H1 (cell line): ENCODE measurements around the gene PATJ. TPM values are rescaled to one million over a fixed set of nuclear protein-coding genes. Genes with fewer than 3 reads are reported as not detected.

Experiments used
- CTCF ChIA-PET: fragments of 300-600 bp; sonication (Branson Sonifier 250); formaldehyde crosslinking; loops from one replicate; lab custom pipeline; 2021; ENCODE audit not compliant: partially characterized antibody; lab: Charles Lee
- POLR2A ChIA-PET: fragments of 300-600 bp; sonication (Branson Sonifier 250); formaldehyde crosslinking; loops from one replicate; lab custom pipeline; 2021; ENCODE audit warnings: inconsistent platforms; ENCODE audit not compliant: partially characterized antibody; lab: Charles Lee
- DNase-seq, 2 experiments: peaks; one replicate each; pipeline versions ENCODE4 v3.0.0 to v3.0.0-alpha.2; 2010 to 2022; ENCODE audit warnings: low spot score in 2 of 2, low read depth in 1 of 2, mixed read lengths in 1 of 2
- FAIRE-seq: peaks from 2 replicates; lab custom pipeline; 2011; peaks lifted over from hg19 to GRCh38; lab: Jason Lieb, UNC
- H2AFZ ChIP-seq: 2 replicates; pipeline ENCODE4 v1.8.1; 2012; ENCODE audit warnings: low read length, inconsistent platforms
- H2AK5ac ChIP-seq: 2 replicates; pipeline ENCODE4 v1.6.1; 2013; ENCODE audit warnings: low read depth, low read length
- H2BK120ac ChIP-seq: replicated peaks from 2 replicates; pipeline ENCODE3; 2013; ENCODE audit warnings: low read depth, low read length, inconsistent platforms
- H2BK12ac ChIP-seq: 2 replicates; pipeline ENCODE4 v1.6.1; 2013; ENCODE audit warnings: low read depth, low read length
- H2BK15ac ChIP-seq: 2 replicates; pipeline ENCODE4 v1.6.1; 2013; ENCODE audit warnings: low read length
- H2BK20ac ChIP-seq: 2 replicates; pipeline ENCODE4 v1.6.1; 2013; ENCODE audit warnings: low read length
- H2BK5ac ChIP-seq: 2 replicates; pipeline ENCODE4 v1.6.1; 2013; ENCODE audit warnings: low read depth, low read length
- H3K14ac ChIP-seq: 2 replicates; pipeline ENCODE4 v1.6.1; 2013; ENCODE audit warnings: inconsistent platforms; ENCODE audit not compliant: insufficient read length
- H3K18ac ChIP-seq: 2 replicates; pipeline ENCODE4 v1.6.1; 2013; ENCODE audit warnings: low read length; ENCODE audit errors: extremely low read depth
- H3K23ac ChIP-seq: 2 replicates; pipeline ENCODE4 v1.6.1; 2013; ENCODE audit warnings: inconsistent platforms; ENCODE audit not compliant: insufficient read length
- H3K23me2 ChIP-seq: 2 replicates; pipeline ENCODE4 v1.6.1; 2013; ENCODE audit warnings: low read depth, low read length
- H3K27ac ChIP-seq: 2 replicates; pipeline ENCODE4 v1.6.1; 2011; ENCODE audit warnings: low read depth, low read length, inconsistent platforms
- H3K27me3 ChIP-seq, 4 experiments: replicated peaks in 1 of 4; 1 replicate in 1 of 4; 2 replicates in 3 of 4; pipeline versions ENCODE4 v1.6.1 to v1.8.1; 2011 to 2013; ENCODE audit warnings: low read length in 3 of 4, mild to moderate bottlenecking in 3 of 4, inconsistent platforms in 2 of 4, mixed read lengths in 2 of 4, moderate library complexity in 1 of 4; ENCODE audit not compliant: control insufficient read depth in 3 of 4, insufficient read depth in 3 of 4; ENCODE audit errors: extremely low read depth in 1 of 4
- H3K36me3 ChIP-seq, 4 experiments: 2 replicates each; pipeline versions ENCODE4 v1.6.1 to v1.8.1; 2011 to 2013; ENCODE audit warnings: mild to moderate bottlenecking in 4 of 4, low read length in 3 of 4, moderate library complexity in 2 of 4, control low read depth in 1 of 4, inconsistent platforms in 1 of 4; ENCODE audit not compliant: insufficient read depth in 4 of 4, control insufficient read depth in 2 of 4
- H3K4ac ChIP-seq: replicated peaks from 2 replicates; pipeline ENCODE3; 2013; ENCODE audit warnings: low read length, low read depth, mixed read lengths, inconsistent platforms; ENCODE audit not compliant: insufficient read length
- H3K4me1 ChIP-seq, 4 experiments: replicated peaks in 1 of 4; 1 replicate in 1 of 4; 2 replicates in 3 of 4; pipeline versions ENCODE4 v1.6.1 to v1.8.1; 2011 to 2013; ENCODE audit warnings: low read length in 3 of 4, inconsistent platforms in 2 of 4, mixed read lengths in 1 of 4; ENCODE audit not compliant: insufficient read depth in 4 of 4, control insufficient read depth in 3 of 4
- H3K4me2 ChIP-seq, 2 experiments: 2 replicates each; pipeline versions ENCODE4 v1.6.1 to v1.8.1; 2011 to 2013; ENCODE audit warnings: low read depth in 2 of 2, low read length in 2 of 2, control low read depth in 1 of 2, inconsistent platforms in 1 of 2, mild to moderate bottlenecking in 1 of 2; ENCODE audit not compliant: insufficient read depth in 1 of 2
- H3K4me3 ChIP-seq, 4 experiments: fragments of 200-600, 300-600 bp in 1 of 4; sonication (generic), shearing (Covaris generic), sonication (Bioruptor Twin) in 1 of 4; 2 replicates each; pipeline versions ENCODE4 v1.5.1 to v1.8.1; 2011 to 2016; ENCODE audit warnings: low read length in 4 of 4, low read depth in 3 of 4, control low read depth in 2 of 4, inconsistent platforms in 2 of 4, mild to moderate bottlenecking in 2 of 4, mixed read lengths in 1 of 4, moderate library complexity in 1 of 4; ENCODE audit not compliant: insufficient read depth in 2 of 4; ENCODE audit errors: extremely low read depth in 1 of 4
- H3K56ac ChIP-seq: replicated peaks from 2 replicates; pipeline ENCODE3; 2013; ENCODE audit warnings: low read depth, mild to moderate bottlenecking, mixed read lengths, low read length, inconsistent platforms; ENCODE audit not compliant: insufficient read length
- H3K79me1 ChIP-seq: 2 replicates; pipeline ENCODE4 v1.6.1; 2013; ENCODE audit warnings: low read depth, low read length, control low read depth
- H3K79me2 ChIP-seq, 2 experiments: 2 replicates each; pipeline versions ENCODE4 v1.6.1 to v1.8.1; 2012 to 2013; ENCODE audit warnings: low read length in 2 of 2, mild to moderate bottlenecking in 2 of 2, inconsistent platforms in 1 of 2; ENCODE audit not compliant: insufficient read depth in 2 of 2, control insufficient read depth in 1 of 2
- H3K9ac ChIP-seq, 4 experiments: replicated peaks in 1 of 4; 1 replicate in 1 of 4; 2 replicates in 3 of 4; pipeline versions ENCODE4 v1.6.1 to v1.8.1; 2011 to 2013; ENCODE audit warnings: low read depth in 3 of 4, low read length in 3 of 4, control low read depth in 2 of 4, mild to moderate bottlenecking in 2 of 4, moderate library complexity in 2 of 4, inconsistent platforms in 1 of 4; ENCODE audit errors: extremely low read depth in 1 of 4
- H3K9me3 ChIP-seq, 2 experiments: 2 replicates each; pipeline versions ENCODE4 v1.6.1 to v1.8.1; 2012 to 2013; ENCODE audit warnings: mild to moderate bottlenecking in 2 of 2, moderate library complexity in 2 of 2, control low read depth in 1 of 2, inconsistent platforms in 1 of 2, low read depth in 1 of 2, low read length in 1 of 2, mixed read lengths in 1 of 2; ENCODE audit not compliant: insufficient read depth in 2 of 2
- H4K20me1 ChIP-seq, 2 experiments: replicated peaks in 1 of 2; 2 replicates each; pipeline versions ENCODE3 to v1.8.1; 2011 to 2013; ENCODE audit warnings: inconsistent platforms in 2 of 2, low read length in 2 of 2, mild to moderate bottlenecking in 1 of 2; ENCODE audit not compliant: insufficient read depth in 2 of 2, control insufficient read depth in 1 of 2
- H4K5ac ChIP-seq: 2 replicates; pipeline ENCODE4 v1.6.1; 2013; ENCODE audit warnings: low read length, low read depth, mixed read lengths, inconsistent platforms; ENCODE audit not compliant: insufficient read length
- H4K8ac ChIP-seq: 2 replicates; pipeline ENCODE4 v1.8.0; 2013; ENCODE audit warnings: mild to moderate bottlenecking, moderate library complexity, low read length, inconsistent platforms; ENCODE audit not compliant: insufficient read depth; ENCODE audit errors: extremely low read depth
- H4K91ac ChIP-seq: replicated peaks from 2 replicates; pipeline ENCODE3; 2013; ENCODE audit warnings: low read length, mixed read lengths, inconsistent platforms; ENCODE audit not compliant: insufficient read length
- ASH2L ChIP-seq: fragments of 200-600, 300-600 bp; sonication (generic); IDR thresholded peaks from one replicate; pipeline ENCODE4 v1.7.1; 2017; ENCODE audit warnings: low read length
- ATF2 ChIP-seq: IDR thresholded peaks from 2 replicates; pipeline ENCODE4 v1.6.1; 2012; ENCODE audit warnings: low read length, inconsistent platforms
- CBX8 ChIP-seq: fragments of 300-800, 300-1000 bp; sonication (generic); IDR thresholded peaks from 2 replicates; pipeline ENCODE4 v1.7.1; 2016; ENCODE audit warnings: low read depth, low read length, borderline replicate concordance
- CHD2 ChIP-seq: IDR thresholded peaks from 2 replicates; pipeline ENCODE4 v1.6.1; 2012; ENCODE audit warnings: low read length, improper control_type of control experiment
- EP300 ChIP-seq, 2 experiments: IDR thresholded peaks; 1 replicate in 1 of 2; 2 replicates in 1 of 2; pipeline ENCODE4 v1.6.1; 2011 to 2012; ENCODE audit warnings: low read depth in 2 of 2, low read length in 2 of 2, mild to moderate bottlenecking in 2 of 2, borderline replicate concordance in 1 of 2, inconsistent platforms in 1 of 2, moderate library complexity in 1 of 2
- EZH2 ChIP-seq: fragments of 200-600 bp; sonication (generic); IDR thresholded peaks from 2 replicates; pipeline ENCODE4 v1.7.1; 2012; ENCODE audit warnings: low read depth, mild to moderate bottlenecking, moderate library complexity, low read length, inconsistent platforms; ENCODE audit not compliant: severe bottlenecking
- HDAC2 ChIP-seq, 2 experiments: fragments of 300-600 bp in 1 of 2; sonication (generic) in 1 of 2; IDR thresholded peaks; 2 replicates each; pipeline ENCODE4 v1.6.1; 2011 to 2012; ENCODE audit warnings: low read depth in 2 of 2, low read length in 2 of 2, mild to moderate bottlenecking in 2 of 2, moderate library complexity in 2 of 2, borderline replicate concordance in 1 of 2, inconsistent platforms in 1 of 2
- KDM1A ChIP-seq: fragments of 200-600, 300-600 bp; sonication (generic); IDR thresholded peaks from 2 replicates; pipeline ENCODE4 v1.7.1; 2016; ENCODE audit warnings: mild to moderate bottlenecking, low read length, borderline replicate concordance
- RBBP5 ChIP-seq: IDR thresholded peaks from 2 replicates; pipeline ENCODE4 v1.7.1; 2012; ENCODE audit warnings: low read depth, mild to moderate bottlenecking, inconsistent platforms, low read length, moderate library complexity, borderline replicate concordance
- SIX5 ChIP-seq: IDR thresholded peaks from 2 replicates; pipeline ENCODE4 v1.6.1; 2011; ENCODE audit warnings: mild to moderate bottlenecking, low read depth, low read length
- SP1 ChIP-seq: IDR thresholded peaks from 2 replicates; pipeline ENCODE4 v1.6.1; 2011; ENCODE audit warnings: low read depth, low read length
- TAF1 ChIP-seq: IDR thresholded peaks from 2 replicates; pipeline ENCODE4 v1.6.1; 2011; ENCODE audit warnings: mild to moderate bottlenecking, low read depth, low read length
- TBP ChIP-seq: IDR thresholded peaks from 2 replicates; pipeline ENCODE4 v1.6.1; 2011; ENCODE audit warnings: low read depth, low read length, improper control_type of control experiment
- polyA plus RNA-seq, 7 experiments: library from polyadenylated mRNA; depleted of rRNA in 3 of 7; stranded (reverse) in 5 of 7; unstranded in 2 of 7; fragments of >200 nt in 5 of 7; fragments of 200-250 nt in 2 of 7; gene quantifications; 1 replicate in 5 of 7; 2 replicates in 1 of 7; 4 replicates in 1 of 7; pipeline versions ENCODE4 v1.2.1 to v1.2.3, GENCODE V29; 2011 to 2013; ENCODE audit warnings: missing spikeins in 2 of 7, mixed read lengths in 2 of 7
- total RNA-seq: library from RNA; stranded (reverse); fragmentation: NEBNext Ultra II Directional; extraction: Animal tissue kit (Norgen Biotek cat#: 25700); gene quantifications from 2 replicates; pipeline ENCODE4 v1.2.1, GENCODE V29; 2021

The PATJ gene
- total and polyA plus RNA-seq, 2 of the 8 experiments (the other 6 are each of a cell fraction or from before 2014, with no cell fraction given), result 8.2 to 55.6 TPM

- ChIA-PET POLR2A (no interaction called here), CTCF (interaction anchor here (0.6 to 1.2 kb wide), 4 partner anchors 9 to 1938 kb away, joined by 3 to 4 read pairs (median 3); no protein-coding TSS in a partner anchor)
- no peak for DNase-seq
Measured at GRCh38 chr1:61910035-61910434, 167.8 kb downstream of the PATJ start.

More at GRCh38 chr1:61910035-61910434, 167.8 kb downstream of the PATJ start:
- no peak overlapping the region for H2AFZ ChIP-seq
- H3K9ac ChIP-seq, result no peak overlapping the region
- H3K9me3 ChIP-seq, result no peaks in the 10 kb centered on the region
- no peak overlapping the region for H2BK15ac ChIP-seq
- H4K91ac ChIP-seq, result no peak overlapping the region
- H3K23ac ChIP-seq, result no peak overlapping the region
- H3K18ac ChIP-seq, result no peak overlapping the region
- H2BK20ac ChIP-seq, result no peak overlapping the region
- H3K36me3 ChIP-seq, result peaks cover 2 to 6% (median 4%) of the 10 kb centered on the region in 4 experiments; a peak in 4 of 8 replicates
- H3K14ac ChIP-seq, result no peak overlapping the region
- no peak overlapping the region for H3K4me2 ChIP-seq
- H2BK12ac ChIP-seq, result no peak overlapping the region
- no peak overlapping the region for H3K4me3 ChIP-seq
- H2BK120ac ChIP-seq, result no peak overlapping the region
- H3K4ac ChIP-seq, result no peak overlapping the region
- no peaks in the 10 kb centered on the region for H3K23me2 ChIP-seq
- no peak overlapping the region for H3K56ac ChIP-seq
- TF ChIP-seq KDM1A, result no peak
- TF ChIP-seq HDAC2 (IDR thresholded peaks at IDR 0.05; ENCODE audit: borderline replicate concordance in 1 of 2, low read depth in 2 of 2, low read length in 2 of 2), result no peak
- TF ChIP-seq TAF1, result no peak
- no peak for TF ChIP-seq SP1
- no peak for TF ChIP-seq EP300 (IDR thresholded peaks at IDR 0.05; ENCODE audit: borderline replicate concordance in 1 of 2, low read depth in 2 of 2, low read length in 2 of 2)
- TF ChIP-seq CBX8, result no peak
- TF ChIP-seq SIX5, result no peak
- TF ChIP-seq EZH2, result no peak
- no peak for TF ChIP-seq CHD2
- TF ChIP-seq RBBP5, result no peak
- TF ChIP-seq TBP, result no peak
- TF ChIP-seq ASH2L, result no peak
- TF ChIP-seq ATF2, result no peak
- no peaks in the 10 kb centered on the region for H4K20me1 ChIP-seq
- no peak overlapping the region for H4K8ac ChIP-seq
- H3K79me1 ChIP-seq, result no peaks in the 10 kb centered on the region
- no peak overlapping the region for H2BK5ac ChIP-seq
- FAIRE-seq, result no peak
- no peak overlapping the region for H4K5ac ChIP-seq
- H3K27ac ChIP-seq, result no peak overlapping the region
- peaks cover 0 to 8% (median 6%) of the 10 kb centered on the region in 4 experiments; a peak in 3 of 7 replicates for H3K4me1 ChIP-seq
- H2AK5ac ChIP-seq, result no peak overlapping the region
- no peaks in the 10 kb centered on the region for H3K79me2 ChIP-seq
- H3K27me3 ChIP-seq, result no peaks in the 10 kb centered on the region
